ENCODE data around the gene GPC1. TPM values are rescaled to one million over a fixed set of nuclear protein-coding genes. Genes with fewer than 3 reads are reported as not detected.

GPC1 gene
- total and polyA plus RNA-seq, 8 donors: 6.3 to 117 (median 23.2) TPM

DNA sequence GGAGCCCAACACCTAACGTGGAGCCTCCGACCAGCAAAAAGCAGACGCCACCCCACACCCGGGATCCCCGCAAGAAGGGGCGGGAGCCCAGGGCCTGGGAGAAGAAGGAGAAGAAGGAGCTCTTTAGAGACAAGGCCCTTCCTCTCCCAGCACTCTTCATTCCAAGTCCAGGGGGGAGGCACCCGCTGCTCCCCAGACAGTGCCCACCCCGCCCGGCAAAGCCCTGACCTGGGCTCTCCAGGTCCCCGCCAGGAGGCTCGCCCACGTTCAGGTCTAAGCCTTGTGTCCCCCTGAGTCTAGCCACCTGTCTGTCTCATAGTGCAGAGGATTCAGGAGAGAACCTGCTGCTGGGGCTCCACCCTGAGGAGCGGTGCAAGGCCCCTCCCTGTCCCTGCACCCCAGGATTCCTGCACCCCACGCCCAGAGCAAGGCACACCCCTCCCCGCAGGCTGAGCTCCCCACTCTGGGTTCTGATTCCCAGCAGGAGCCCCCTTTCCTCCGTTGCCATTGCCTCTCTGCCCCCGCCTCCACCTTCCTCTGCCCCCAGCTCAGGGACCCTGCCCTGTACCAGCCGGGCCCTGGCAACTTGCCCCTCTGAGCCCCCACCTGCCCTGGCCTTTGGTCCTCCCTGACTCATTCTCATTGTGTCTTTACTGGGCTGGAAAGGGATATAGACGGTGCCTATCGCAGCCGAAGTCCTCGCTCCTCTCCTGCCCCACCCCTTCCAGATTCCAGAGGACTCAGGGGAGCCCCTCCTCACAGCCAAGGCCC is 33.5 kb upstream of the GPC1 start:
- 68 to 85% (median 74%) methylated on average over 19 to 22 of the region's 22 CpGs for WGBS, 5 donors
- TF ChIP-seq POLR2A (IDR thresholded peaks at IDR 0.05): no peak
- no peak for TF ChIP-seq POLR2AphosphoS5 (IDR thresholded peaks at IDR 0.05)
- no peak for TF ChIP-seq EP300 (IDR thresholded peaks at IDR 0.05)
- TF ChIP-seq, protein P1, sequence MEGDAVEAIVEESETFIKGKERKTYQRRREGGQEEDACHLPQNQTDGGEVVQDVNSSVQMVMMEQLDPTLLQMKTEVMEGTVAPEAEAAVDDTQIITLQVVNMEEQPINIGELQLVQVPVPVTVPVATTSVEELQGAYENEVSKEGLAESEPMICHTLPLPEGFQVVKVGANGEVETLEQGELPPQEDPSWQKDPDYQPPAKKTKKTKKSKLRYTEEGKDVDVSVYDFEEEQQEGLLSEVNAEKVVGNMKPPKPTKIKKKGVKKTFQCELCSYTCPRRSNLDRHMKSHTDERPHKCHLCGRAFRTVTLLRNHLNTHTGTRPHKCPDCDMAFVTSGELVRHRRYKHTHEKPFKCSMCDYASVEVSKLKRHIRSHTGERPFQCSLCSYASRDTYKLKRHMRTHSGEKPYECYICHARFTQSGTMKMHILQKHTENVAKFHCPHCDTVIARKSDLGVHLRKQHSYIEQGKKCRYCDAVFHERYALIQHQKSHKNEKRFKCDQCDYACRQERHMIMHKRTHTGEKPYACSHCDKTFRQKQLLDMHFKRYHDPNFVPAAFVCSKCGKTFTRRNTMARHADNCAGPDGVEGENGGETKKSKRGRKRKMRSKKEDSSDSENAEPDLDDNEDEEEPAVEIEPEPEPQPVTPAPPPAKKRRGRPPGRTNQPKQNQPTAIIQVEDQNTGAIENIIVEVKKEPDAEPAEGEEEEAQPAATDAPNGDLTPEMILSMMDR (IDR thresholded peaks at IDR 0.05): no peak
- Histone ChIP-seq H3K27ac (no peak overlapping the region), H3K4me1 (no peaks in the 10 kb centered on the region), H3K4me3 (no peak overlapping the region), H3K27me3 (peaks cover 0 to 16% (median 4%) of the 10 kb centered on the region in 3 donors), H3K9me3 (no peaks in the 10 kb centered on the region), H3K36me3 (no peaks in the 10 kb centered on the region)
- peak in 1 of 2 donors; percentile 13 for DNase-seq
- intact Hi-C loops (cut with DNase I; ENCODE audit: low total_unique reads): no loop called here

DNA sequence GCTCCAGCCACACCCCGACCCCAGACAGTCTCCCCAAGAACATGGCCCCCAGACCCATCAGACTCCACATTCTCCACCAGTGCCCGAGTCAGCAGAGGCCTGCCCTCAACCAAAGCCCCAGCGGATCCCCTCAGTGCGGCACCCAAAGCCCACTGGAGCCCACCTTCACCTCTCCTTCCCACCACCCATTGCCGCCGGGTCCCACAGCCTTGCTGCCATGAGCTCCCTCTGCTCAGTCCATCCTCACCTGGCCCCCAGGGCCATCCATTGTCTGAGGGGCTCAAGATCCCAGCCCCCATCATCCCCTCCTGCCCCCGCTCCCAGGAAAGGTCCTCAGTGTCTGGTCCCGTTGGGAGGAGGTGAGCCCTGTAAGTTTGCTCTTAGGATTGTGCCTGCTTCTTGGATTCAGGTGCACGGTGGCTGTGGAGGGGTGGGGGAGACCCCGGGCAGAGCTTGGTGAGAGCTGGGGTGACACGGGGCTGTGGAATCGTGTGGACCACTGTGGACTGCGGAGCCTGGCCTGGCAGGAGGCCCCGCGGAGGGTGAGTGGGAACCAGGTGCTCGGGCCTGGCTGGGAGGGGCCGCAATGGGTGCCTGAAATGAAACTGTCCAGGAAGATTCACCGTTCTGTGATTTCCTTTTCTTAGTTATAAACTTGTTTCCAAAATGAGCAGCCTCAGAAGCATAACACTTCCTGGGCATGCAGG is 32.7 kb upstream of the GPC1 start:
- TF ChIP-seq EP300 (IDR thresholded peaks at IDR 0.05): no peak
- no peak for TF ChIP-seq POLR2AphosphoS5 (IDR thresholded peaks at IDR 0.05)
- TF ChIP-seq, protein P1 (IDR thresholded peaks at IDR 0.05): no peak
- no peak for TF ChIP-seq POLR2A (IDR thresholded peaks at IDR 0.05)
- Histone ChIP-seq H3K36me3 (no peaks in the 10 kb centered on the region), H3K27me3 (peaks cover 0 to 16% (median 4%) of the 10 kb centered on the region in 3 donors), H3K27ac (no peak overlapping the region), H3K4me3 (no peak overlapping the region), H3K9me3 (no peaks in the 10 kb centered on the region), H3K4me1 (no peaks in the 10 kb centered on the region)
- DNase-seq: peak in 1 of 2 donors; percentile 8
- intact Hi-C loops (cut with DNase I; ENCODE audit: low total_unique reads): no loop called here
- WGBS, 5 donors: 76 to 87% (median 81%) methylated on average over 18 of the region's 18 CpGs

DNA sequence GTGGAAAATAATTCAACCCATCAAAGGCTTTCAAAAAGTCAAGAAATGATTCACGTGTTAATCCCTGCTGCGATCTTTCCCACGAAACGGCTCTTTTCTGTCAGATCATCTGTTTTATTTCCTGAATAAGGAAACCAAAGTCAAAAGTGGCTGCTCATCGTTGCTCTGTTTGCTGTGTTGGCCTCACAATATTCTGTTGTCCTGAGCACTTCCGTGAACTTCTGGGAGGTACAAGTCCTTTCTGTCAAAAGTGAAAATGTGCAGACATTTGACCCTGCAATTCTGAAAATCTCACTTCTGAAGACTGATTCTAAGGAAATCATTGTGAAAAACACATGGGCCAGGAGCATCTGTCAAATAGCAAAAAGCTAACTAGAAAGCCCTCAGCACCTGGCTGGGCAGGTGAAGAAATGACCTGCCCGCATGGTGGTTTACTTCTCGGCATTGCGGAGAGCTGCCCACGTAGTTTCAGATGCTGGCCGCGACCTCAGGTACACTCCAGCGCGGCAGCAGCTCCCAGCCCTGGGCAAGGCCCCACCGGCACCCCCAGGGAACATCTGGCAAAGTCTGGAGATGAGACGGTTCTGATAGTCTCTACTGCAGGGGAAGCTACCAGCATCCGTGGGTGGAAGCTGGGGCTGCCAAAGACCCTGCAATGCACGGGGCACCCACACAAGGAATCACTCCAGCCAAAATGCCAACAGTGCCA is 31.9 kb upstream of the GPC1 start:
- intact Hi-C loops (cut with DNase I; ENCODE audit: low total_unique reads): no loop called here
- no peaks in the 10 kb centered on the region for H3K9me3 ChIP-seq
- TF ChIP-seq EP300 (IDR thresholded peaks at IDR 0.05) (no peak), POLR2AphosphoS5 (IDR thresholded peaks at IDR 0.05) (no peak), POLR2A (IDR thresholded peaks at IDR 0.05) (no peak)
- TF ChIP-seq, protein P1 (IDR thresholded peaks at IDR 0.05): no peak
- H3K4me3 ChIP-seq: no peak overlapping the region
- H3K27me3 ChIP-seq: peaks cover 0 to 16% (median 4%) of the 10 kb centered on the region in 3 donors
- no peak overlapping the region for H3K27ac ChIP-seq
- no peaks in the 10 kb centered on the region for H3K4me1 ChIP-seq
- peak in 1 of 2 donors; percentile 17 for DNase-seq
- no peaks in the 10 kb centered on the region for H3K36me3 ChIP-seq
- WGBS, 5 donors: 77 to 85% (median 83%) methylated on average over 18 of the region's 18 CpGs

DNA sequence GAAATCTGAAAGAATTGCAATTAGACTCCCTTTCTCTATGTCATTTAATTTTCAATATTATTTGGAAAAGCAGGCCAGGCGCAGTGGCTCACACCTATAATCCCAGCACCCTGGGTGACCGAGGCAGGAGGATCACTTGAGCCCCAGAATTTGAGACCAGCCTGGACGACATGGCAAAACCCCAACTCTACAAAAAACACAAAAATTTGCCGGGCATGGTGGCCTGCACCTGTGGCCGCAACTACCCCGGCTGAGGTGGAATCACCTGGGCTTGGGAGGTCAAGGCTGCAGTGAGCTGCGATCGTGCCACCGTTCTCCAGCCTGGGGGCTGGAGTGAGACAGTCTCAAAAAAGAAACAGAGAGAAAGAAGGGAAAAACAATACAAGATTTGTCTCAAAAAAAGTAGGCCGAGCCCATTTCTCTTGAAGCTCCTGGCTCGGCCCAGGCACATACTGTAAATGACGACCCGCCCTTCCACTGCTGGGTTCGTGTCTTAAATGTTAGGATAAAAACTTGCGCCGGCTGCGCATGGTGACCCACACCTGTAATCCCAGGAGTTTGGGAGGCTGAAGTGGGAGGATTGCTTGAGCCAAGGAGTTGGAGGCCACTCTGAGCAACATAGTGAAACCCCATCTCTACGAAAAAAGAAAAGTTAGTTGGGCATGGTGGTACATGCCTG is 31.1 kb upstream of the GPC1 start:
- no peaks in the 10 kb centered on the region for H3K4me1 ChIP-seq
- no peaks in the 10 kb centered on the region for H3K9me3 ChIP-seq
- DNase-seq: peak in 1 of 2 donors; percentile 19
- H3K27ac ChIP-seq: no peak overlapping the region
- no peak for TF ChIP-seq POLR2AphosphoS5 (IDR thresholded peaks at IDR 0.05)
- no peak for TF ChIP-seq EP300 (IDR thresholded peaks at IDR 0.05)
- TF ChIP-seq POLR2A (IDR thresholded peaks at IDR 0.05): no peak
- TF ChIP-seq, protein P1 (IDR thresholded peaks at IDR 0.05): no peak
- intact Hi-C loops (cut with DNase I; ENCODE audit: low total_unique reads): no loop called here
- no peaks in the 10 kb centered on the region for H3K36me3 ChIP-seq
- H3K4me3 ChIP-seq: no peak overlapping the region
- H3K27me3 ChIP-seq: peaks cover 0 to 16% (median 4%) of the 10 kb centered on the region in 3 donors
- WGBS, 5 donors: 90 to 95% (median 94%) methylated on average over 18 of the region's 18 CpGs
